ENCODE measurements around the gene FAM228B. TPM values are rescaled to one million over a fixed set of nuclear protein-coding genes. Genes with fewer than 3 reads are reported as not detected.

The FAM228B gene
- total RNA-seq, 1 experiment from 2014 or later = 10.6 TPM

DNA sequence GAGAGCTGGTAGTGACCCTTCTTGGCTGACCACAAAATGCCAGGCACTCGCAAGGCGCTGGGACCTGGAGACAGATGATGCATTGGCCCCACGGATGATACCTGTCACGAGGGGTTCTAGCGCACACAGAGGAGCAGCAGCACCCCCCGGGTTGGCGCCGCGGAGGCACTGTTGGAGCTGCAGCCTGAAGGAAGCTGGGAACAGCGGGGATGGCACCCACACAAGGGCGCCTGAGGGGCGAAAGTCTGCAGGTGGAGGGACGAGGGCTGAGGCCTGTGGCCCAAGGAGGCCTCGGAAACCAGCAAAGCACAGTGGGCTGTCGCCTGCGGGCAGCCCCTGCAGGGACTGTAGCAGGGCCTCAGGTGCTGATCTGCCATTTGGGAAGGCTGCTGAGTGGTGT is 85.2 kb downstream of the FAM228B start:
- TF ChIP-seq, protein P1, sequence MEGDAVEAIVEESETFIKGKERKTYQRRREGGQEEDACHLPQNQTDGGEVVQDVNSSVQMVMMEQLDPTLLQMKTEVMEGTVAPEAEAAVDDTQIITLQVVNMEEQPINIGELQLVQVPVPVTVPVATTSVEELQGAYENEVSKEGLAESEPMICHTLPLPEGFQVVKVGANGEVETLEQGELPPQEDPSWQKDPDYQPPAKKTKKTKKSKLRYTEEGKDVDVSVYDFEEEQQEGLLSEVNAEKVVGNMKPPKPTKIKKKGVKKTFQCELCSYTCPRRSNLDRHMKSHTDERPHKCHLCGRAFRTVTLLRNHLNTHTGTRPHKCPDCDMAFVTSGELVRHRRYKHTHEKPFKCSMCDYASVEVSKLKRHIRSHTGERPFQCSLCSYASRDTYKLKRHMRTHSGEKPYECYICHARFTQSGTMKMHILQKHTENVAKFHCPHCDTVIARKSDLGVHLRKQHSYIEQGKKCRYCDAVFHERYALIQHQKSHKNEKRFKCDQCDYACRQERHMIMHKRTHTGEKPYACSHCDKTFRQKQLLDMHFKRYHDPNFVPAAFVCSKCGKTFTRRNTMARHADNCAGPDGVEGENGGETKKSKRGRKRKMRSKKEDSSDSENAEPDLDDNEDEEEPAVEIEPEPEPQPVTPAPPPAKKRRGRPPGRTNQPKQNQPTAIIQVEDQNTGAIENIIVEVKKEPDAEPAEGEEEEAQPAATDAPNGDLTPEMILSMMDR (IDR thresholded peaks at IDR 0.05; ENCODE audit: unreplicated experiment) = no peak
- POLR2A ChIA-PET = interaction anchor here (0.6 kb wide), 1 partner anchor 23 kb away, joined by 3 read pairs; no protein-coding TSS in a partner anchor
- DNase-seq (ENCODE audit: unreplicated experiment) = no peak
- no peaks in the 10 kb centered on the region for H3K9me3 Mint-ChIP-seq (ENCODE audit: unreplicated experiment)
- BruUV-seq (replicated peaks) = no TSS peak
- no peak overlapping the region for H3K27ac Mint-ChIP-seq (ENCODE audit: low read depth, unreplicated experiment)
- peaks cover 55% of the 10 kb centered on the region for H3K36me3 Mint-ChIP-seq (ENCODE audit: insufficient read depth, unreplicated experiment)
- no peaks in the 10 kb centered on the region for H3K4me1 Mint-ChIP-seq (ENCODE audit: insufficient read depth, unreplicated experiment)
- CTCF ChIA-PET = no interaction called here
- intact Hi-C loops (cut with micrococcal nuclease) = no loop called here
- H3K4me3 Mint-ChIP-seq (ENCODE audit: unreplicated experiment) = no peak overlapping the region
- H3K27me3 Mint-ChIP-seq (ENCODE audit: insufficient read depth, unreplicated experiment) = no peaks in the 10 kb centered on the region

DNA sequence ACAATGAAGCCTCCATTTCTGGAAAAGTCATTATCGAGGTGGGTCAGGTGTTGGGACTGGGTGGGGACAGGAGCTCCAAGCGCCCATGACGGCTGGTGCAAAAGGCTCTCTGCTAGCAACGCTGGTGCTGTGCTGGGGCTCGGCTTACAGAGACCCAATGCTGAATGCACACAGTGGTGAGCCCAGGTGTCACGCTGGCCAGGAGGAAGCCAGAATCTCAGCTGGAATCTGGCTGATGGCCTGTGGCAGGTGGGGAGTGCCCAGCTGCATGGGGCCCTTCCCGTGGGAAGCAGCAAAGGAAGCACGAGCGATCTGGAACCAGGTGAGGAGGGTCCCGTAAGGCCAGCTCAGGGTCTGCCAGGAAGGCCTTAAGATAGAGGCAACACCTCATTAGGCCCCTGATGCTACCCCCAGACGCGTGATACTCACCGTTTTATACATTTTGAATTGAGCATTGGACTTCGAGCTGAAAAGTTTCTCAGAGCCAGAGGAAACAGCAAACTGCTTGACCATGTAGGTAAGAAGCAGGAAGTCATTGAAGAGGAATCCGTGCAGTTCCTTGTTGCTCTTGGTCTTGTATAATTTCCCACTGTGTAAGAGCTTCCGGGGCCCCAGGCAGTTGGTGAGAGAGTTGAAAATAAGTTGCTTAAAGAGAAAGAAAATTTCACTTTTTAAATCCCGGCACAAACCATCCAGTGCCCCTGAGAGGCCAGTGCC is 86.3 kb downstream of the FAM228B start:
- CTCF ChIA-PET = no interaction called here
- no TSS peak for BruUV-seq (replicated peaks)
- DNase-seq (ENCODE audit: unreplicated experiment) = no peak
- no peaks in the 10 kb centered on the region for H3K4me1 Mint-ChIP-seq (ENCODE audit: insufficient read depth, unreplicated experiment)
- H3K4me3 Mint-ChIP-seq (ENCODE audit: unreplicated experiment) = no peak overlapping the region
- H3K27me3 Mint-ChIP-seq (ENCODE audit: insufficient read depth, unreplicated experiment) = no peaks in the 10 kb centered on the region
- POLR2A ChIA-PET = no interaction called here
- TF ChIP-seq, protein P1 (IDR thresholded peaks at IDR 0.05; ENCODE audit: unreplicated experiment) = no peak
- H3K36me3 Mint-ChIP-seq (ENCODE audit: insufficient read depth, unreplicated experiment) = peaks cover 48% of the 10 kb centered on the region
- no peaks in the 10 kb centered on the region for H3K9me3 Mint-ChIP-seq (ENCODE audit: unreplicated experiment)
- intact Hi-C loops (cut with micrococcal nuclease) = no loop called here
- H3K27ac Mint-ChIP-seq (ENCODE audit: low read depth, unreplicated experiment) = no peak overlapping the region

- CTCF ChIA-PET = no interaction called here
- H3K27me3 Mint-ChIP-seq (ENCODE audit: insufficient read depth, unreplicated experiment) = no peaks in the 10 kb centered on the region
- intact Hi-C loops (cut with micrococcal nuclease) = no loop called here
- POLR2A ChIA-PET = no interaction called here
- H3K36me3 Mint-ChIP-seq (ENCODE audit: insufficient read depth, unreplicated experiment) = peaks cover 52% of the 10 kb centered on the region
- DNase-seq (ENCODE audit: unreplicated experiment) = no peak
- H3K4me3 Mint-ChIP-seq (ENCODE audit: unreplicated experiment) = no peak overlapping the region
- H3K27ac Mint-ChIP-seq (ENCODE audit: low read depth, unreplicated experiment) = no peak overlapping the region
- TF ChIP-seq, protein P1 (IDR thresholded peaks at IDR 0.05; ENCODE audit: unreplicated experiment) = no peak
- no TSS peak for BruUV-seq (replicated peaks)
- no peaks in the 10 kb centered on the region for H3K4me1 Mint-ChIP-seq (ENCODE audit: insufficient read depth, unreplicated experiment)
- H3K9me3 Mint-ChIP-seq (ENCODE audit: unreplicated experiment) = no peaks in the 10 kb centered on the region
Observed at GRCh38 chr2:24210106-24210455, 86.8 kb downstream of the FAM228B start.

DNA sequence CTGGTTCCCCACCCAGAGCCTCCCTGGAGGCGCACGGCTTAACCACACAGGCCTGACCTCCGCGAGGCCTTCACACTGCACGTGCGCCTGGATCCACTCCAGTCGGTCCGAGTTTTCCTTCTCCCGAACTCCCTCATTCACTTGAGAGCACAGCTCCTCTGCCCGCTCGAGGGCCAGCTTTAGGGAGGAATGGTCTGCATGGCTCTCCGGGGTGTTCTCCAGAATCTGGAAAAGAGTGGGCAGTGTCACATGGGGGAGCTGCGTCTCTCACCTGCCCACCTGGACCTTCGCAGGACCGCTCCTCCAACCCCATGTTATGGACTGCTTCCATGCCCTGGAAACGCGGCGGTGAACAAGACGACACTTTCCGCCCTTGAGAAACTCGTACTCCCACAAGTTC is 87.5 kb downstream of the FAM228B start:
- Mint-ChIP-seq H3K4me1 (ENCODE audit: insufficient read depth, unreplicated experiment) (no peaks in the 10 kb centered on the region), H3K27ac (ENCODE audit: low read depth, unreplicated experiment) (no peak overlapping the region), H3K27me3 (ENCODE audit: insufficient read depth, unreplicated experiment) (no peaks in the 10 kb centered on the region), H3K36me3 (ENCODE audit: insufficient read depth, unreplicated experiment) (peaks cover 56% of the 10 kb centered on the region), H3K9me3 (ENCODE audit: unreplicated experiment) (no peaks in the 10 kb centered on the region), H3K4me3 (ENCODE audit: unreplicated experiment) (no peak overlapping the region)
- TF ChIP-seq, protein P1 (IDR thresholded peaks at IDR 0.05; ENCODE audit: unreplicated experiment) = no peak
- POLR2A ChIA-PET = no interaction called here
- intact Hi-C loops (cut with micrococcal nuclease) = no loop called here
- CTCF ChIA-PET = no interaction called here
- DNase-seq (ENCODE audit: unreplicated experiment) = no peak
- no TSS peak for BruUV-seq (replicated peaks)

All from MCF 10A (cell line).